Stimulated activated CD4-positive, alpha-beta T cell treated with anti-CD3 and anti-CD28 coated beads, Interleukin-12 subunit alpha, Interleukin-12 subunit beta, amount 100 ng/mL, for 4 hours (primary cell): ENCODE measurements around the gene GAL3ST1.
"Not testable (repeated sequence)": the region's sequence is repeated elsewhere in the genome, so short reads cannot be mapped to it uniquely, and the experiment has no call there.

Experiments
- DNase-seq: peaks from one replicate; pipeline ENCODE4 v3.0.0-alpha.2; 2020

GAL3ST1 gene

DNA sequence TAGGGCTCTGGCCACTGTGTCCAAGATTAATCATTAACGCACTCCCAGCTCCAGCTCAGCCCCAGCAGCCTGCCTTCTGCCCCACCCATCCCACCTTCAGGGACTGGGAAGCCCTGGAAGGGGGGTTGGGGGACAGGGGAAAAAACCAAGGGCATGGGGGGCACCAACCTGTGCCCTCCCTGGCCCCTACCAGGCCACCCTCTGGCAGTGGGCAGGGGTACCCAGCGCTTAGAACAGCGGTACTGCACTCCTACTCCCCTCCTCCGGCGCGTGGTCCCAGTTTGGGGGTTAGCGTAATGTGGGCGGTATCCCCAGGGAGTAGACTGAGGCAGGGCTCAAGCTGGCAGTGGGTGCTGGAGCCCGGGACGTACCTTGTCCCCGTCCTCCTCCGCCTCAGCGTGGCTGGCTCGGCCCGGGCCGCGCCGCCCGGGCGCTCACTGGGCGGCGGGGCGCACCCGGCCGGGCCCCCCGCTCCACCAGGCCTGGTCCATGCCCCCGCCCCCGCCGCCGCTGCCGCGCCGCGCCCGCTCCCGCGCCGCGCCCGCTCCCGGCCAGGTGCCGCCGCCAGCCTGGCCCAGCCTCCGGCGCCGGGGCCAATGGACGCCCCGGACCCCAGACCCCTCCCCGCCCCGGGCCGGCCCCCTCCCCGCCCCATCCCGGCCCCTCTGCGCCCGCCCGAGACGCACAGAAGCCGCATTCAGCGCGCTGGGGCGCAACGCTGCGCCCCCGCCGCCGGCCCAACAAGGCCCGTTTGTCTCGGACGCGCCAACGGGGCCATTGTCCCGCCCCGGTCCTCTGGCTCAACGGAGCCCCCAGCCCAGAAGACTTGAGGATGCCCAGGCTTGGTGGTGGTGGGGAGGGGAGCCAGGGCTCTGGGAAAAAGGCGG, at the start of gene GAL3ST1:
GAL3ST1 (minus strand) TSS at position 571 of the 887 bp plus-strand sequence. CDS start 17,273 bp downstream, outside the sequence.
- no peak for DNase-seq

- DNase-seq: not testable (repeated sequence)
These were observed 45.4 kb upstream of the GAL3ST1 start for GRCh38 chr22:30619909-30620308.

DNA sequence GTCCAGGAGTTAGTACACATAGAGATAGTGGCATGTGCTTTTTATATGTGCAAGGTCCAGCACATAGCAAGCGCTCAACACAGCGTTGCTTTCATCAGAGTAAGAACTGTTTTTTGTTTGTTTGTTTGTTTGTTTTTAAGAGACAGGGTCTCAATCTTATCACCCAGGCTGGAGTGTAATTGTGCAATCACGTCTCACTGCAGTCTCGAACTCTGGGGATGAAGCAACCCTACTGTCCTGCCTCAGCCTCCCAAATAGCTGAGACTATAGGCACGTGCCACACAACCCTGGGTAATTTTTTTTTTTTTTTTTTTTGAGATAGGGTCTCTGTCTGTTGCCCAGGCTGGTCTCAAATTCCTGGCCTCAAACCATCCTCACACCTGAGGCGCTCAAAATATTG, 43.4 kb upstream of the GAL3ST1 start:
- no peak for DNase-seq

DNA sequence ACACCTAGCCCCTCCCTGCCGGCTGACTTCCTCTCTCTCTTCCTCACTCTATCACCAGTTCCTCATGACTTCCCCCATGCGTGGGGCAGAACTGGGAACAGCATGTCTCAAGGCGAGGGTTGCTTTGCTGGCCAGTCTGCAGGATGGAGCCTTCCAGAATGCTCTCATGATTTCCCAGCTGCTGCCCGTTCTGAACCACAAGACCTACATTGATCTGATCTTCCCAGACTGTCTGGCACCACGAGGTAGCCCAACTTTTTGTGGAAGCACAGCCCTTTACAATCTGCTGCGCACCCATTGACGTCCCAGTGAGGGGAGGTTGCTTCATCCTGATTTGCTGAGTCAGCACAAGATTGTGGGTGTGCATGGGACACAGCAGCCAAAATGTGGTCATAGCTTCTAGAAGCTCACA, 41.1 kb upstream of the GAL3ST1 start:
- no peak for DNase-seq

DNA sequence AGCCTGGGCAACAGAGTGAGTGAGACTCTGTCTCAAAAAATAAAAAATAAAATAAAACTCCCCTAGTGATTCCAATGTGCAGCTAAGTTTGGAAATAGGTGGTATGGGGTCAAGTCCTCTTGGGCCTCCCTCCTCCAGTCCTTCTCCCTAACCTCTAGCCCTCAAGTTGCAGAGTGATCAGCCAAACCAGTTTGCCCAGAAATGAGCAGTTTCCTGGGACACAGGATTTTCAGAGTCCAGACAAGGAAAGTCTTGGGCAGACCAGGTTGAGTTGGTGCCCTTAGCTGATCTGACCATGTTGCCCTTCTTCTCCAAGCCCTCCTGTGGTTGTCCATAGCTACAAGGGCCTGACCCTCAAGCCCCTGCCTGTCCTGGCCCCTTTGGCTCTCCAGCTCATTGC, 40.4 kb upstream of the GAL3ST1 start:
- DNase-seq: no peak

- DNase-seq: no peak
These were observed 39.8 kb upstream of the GAL3ST1 start for GRCh38 chr22:30614268-30614667.

DNA sequence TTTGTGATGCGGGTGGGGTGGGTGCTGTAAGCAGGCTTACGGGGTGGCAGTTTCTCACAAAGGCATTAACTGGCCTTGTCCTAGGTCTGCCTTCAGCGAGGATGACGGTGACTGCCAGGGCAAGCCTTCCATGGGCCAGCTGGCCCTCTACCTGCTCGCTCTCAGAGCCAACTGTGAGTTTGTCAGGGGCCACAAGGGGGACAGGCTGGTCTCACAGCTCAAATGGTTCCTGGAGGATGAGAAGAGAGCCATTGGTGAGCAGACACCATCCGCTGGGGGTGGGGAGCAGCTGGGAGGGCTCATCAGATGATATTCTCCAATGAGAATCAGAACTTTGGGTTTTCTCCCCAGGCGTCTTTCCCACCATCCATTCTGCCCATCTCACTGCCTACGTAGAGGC, 38.3 kb upstream of the GAL3ST1 start:
- DNase-seq: no peak

GRCh38 chr22:30611197-30611596, 36.7 kb upstream of the GAL3ST1 start:
- no peak for DNase-seq

DNA sequence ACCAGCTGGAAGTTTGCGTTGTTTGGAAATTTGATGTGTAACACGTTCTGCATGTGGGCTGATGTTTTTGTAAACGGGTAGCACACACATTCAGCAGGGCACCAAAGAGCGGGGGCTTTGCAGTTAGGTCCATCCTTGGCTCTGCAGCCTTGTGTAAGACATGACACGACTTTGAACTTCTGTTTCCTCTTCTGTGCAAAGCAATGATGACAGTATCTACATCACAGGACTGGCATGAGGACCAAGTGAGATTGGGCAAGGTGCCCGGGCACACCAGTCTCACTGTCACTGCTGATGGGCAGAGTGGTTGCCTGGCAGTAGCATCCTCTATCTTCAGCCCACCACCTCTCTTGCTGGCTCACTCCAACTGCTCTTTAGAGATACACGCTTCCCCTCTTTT, 35.8 kb upstream of the GAL3ST1 start:
- no peak for DNase-seq

- DNase-seq: no peak
These were observed 35.1 kb upstream of the GAL3ST1 start for GRCh38 chr22:30609260-30610185.

GRCh38 chr22:30607939-30608338, 33.5 kb upstream of the GAL3ST1 start:
- DNase-seq: no peak

DNA sequence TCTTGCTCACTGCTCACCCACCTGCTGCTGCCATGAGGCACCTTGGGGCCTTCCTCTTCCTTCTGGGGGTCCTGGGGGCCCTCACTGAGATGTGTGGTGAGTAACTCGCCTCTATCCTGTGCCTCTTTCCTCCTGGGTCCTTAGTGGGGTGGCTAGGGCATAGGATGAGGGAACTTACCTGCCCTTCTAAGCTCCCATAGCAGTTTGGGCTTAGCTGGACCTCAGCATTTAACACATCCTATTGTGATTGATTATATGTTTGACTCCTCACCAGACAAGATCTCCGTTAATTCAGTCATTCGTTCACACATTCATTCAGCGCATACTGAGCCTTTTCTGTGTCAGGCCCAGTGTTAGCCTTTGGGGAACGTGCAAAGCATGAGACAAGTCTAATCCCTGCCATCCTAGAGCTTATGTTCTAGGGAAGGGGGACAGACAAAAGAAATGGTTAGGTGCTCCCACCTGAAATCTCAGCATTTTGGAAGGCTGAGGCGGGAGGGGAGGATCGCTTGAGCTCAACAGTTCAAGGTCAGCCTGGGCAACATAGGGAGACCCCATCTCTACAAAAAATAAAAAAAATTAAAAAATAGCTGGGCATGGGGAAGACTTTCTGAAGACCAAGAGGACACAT, 33.0 kb upstream of the GAL3ST1 start:
- DNase-seq: no peak

GRCh38 chr22:30606455-30607299, 32.2 kb upstream of the GAL3ST1 start, which contains the start of gene TCN2:
TCN2 (plus strand) TSS chr22:30607174; CDS start chr22:30607332, 158 bp downstream.
- DNase-seq: peak; percentile 24

DNA sequence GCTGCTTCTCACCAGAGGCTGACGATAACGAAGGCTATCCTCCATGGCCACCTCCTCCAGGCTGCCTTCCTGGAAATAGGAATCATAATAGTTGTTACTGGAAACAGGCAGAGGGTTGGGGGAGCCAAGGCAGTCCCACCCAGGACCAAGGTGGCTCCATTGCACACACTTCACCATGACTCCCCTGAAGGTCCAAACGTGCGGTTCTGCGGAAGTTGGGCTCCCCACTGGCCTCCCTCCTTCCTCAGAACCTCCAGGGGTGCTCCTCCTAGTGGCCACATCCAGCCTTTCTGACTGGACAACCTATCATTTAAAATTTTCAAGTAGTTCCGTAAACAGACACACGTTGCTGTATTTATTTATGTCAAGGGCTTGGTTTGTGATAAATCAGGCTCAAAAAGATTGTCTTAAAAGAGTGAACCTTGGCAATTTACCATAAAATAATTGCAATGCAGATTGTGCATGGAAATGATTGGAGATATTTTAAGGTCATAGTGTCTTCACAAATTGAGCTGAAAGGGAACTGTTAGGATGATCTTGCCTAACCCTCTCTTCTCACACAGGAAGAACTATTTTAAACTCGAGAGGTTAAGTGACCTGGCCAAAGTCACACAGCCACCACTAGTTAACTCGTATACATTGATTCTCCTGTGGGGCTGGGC, 31.1 kb upstream of the GAL3ST1 start:
- peak; percentile 38 for DNase-seq

- no peak for DNase-seq
These were observed 30.3 kb upstream of the GAL3ST1 start for GRCh38 chr22:30604723-30605122.

DNA sequence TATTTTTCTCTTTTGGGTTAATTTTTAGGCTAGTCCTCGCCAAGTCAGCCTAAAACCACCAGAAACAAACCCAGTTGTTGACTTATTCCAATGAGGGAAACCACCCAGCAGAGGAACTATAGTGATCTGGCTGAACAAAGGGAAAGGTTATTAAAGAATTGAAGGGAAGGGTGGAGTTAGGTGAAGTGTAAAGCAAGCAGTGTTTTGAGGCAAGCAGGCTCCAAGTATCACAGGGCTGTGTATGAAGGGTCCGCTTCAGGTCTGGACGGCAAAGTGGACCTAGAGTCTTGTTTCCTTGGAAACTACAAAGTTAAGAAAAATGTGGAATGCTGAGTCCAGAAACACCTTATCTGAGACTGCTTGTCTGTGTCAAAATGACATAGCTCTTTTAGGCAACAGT, 29.3 kb upstream of the GAL3ST1 start:
- DNase-seq: no peak

- no peak for DNase-seq
These were observed 27.6 kb upstream of the GAL3ST1 start for GRCh38 chr22:30602049-30602448.

DNA sequence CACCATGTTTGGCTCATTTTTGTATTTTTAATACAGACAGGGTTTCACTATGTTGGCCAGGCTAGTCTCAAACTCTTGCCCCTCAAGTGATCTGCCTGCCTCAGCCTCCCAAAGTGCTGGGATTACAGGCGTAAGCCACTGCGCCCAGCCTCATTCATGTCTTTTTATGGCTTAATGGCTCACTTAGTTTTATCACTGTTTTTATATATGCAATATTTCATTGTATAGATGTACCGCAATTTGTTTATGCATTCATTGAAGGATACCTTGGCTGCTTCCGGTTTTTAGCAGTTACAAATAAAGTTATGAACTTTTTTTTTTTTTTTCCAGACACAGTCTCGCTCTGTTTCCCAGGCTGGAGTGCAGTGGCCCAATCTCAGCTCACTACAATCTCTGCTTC, 27.0 kb upstream of the GAL3ST1 start:
- DNase-seq: no peak

DNA sequence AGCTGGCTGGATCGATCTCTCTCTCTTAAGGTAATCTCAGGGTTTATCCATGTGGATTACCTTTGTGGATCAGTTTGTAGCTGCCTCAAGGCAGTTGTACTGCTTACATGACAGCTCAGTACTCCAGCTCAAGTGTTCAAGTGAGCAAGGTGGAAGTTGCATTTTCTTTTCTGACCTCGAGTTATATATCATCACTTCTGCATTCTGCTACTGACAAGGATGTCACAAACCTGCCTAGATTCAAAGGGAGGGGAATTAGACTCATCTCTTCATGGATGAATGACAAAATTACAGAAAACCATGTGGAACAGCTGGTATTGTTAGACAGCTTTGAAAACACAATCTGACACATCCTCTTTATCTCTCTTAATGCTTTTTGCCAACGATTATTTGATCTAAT, 26.5 kb upstream of the GAL3ST1 start:
- no peak for DNase-seq

DNA sequence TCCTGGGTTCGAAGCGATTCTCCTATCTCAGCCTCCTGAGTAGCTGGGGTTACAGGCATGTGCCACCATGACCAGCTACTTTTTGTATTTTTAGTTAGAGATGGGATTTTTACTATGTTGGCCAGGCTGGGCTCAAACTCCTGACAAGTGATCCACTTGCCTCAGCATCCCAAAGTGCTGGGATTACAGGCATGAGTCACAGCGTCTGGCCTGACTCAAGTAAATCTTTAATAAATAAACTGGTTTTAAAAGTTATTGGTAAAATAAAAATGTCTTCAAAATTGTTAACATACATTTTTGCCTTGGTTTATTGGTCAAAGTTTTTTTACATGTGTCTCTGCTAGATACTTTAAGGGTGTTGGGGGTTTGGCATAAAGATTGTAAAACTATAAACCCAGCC, 24.5 kb upstream of the GAL3ST1 start:
- no peak for DNase-seq

GRCh38 chr22:30596886-30597285, 22.4 kb upstream of the GAL3ST1 start:
- DNase-seq: no peak

- no peak for DNase-seq
These were observed 21.7 kb upstream of the GAL3ST1 start for GRCh38 chr22:30596199-30596598.
